GM04504 (cell line): ENCODE measurements around the gene MPHOSPH8.
A peak's percentile ranks its signal among the peaks of the same experiment; 100 is the strongest.
"Not testable (repeated sequence)": the region's sequence is repeated elsewhere in the genome, so short reads cannot be mapped to it uniquely, and the experiment has no call there.

Experiments used
- DNase-seq: peaks from one replicate; pipeline ENCODE4 v3.0.0-alpha.2; 2012; ENCODE audit warnings: low read depth

The MPHOSPH8 gene

GRCh38 chr13:19685437-19685836 is 52.0 kb downstream of the MPHOSPH8 start:
- DNase-seq = no peak

- not testable (repeated sequence) for DNase-seq
These were observed 58.0 kb downstream of the MPHOSPH8 start for GRCh38 chr13:19691447-19691846.

- DNase-seq = no peak
These were observed 62.0 kb downstream of the MPHOSPH8 start for GRCh38 chr13:19695428-19695827.

GRCh38 chr13:19695829-19696228 is 62.4 kb downstream of the MPHOSPH8 start:
- no peak for DNase-seq

- DNase-seq = not testable (repeated sequence)
These were observed 67.5 kb downstream of the MPHOSPH8 start for GRCh38 chr13:19700963-19701362.

GRCh38 chr13:19701619-19702018 is 68.2 kb downstream of the MPHOSPH8 start:
- not testable (repeated sequence) for DNase-seq

GRCh38 chr13:19704256-19704655 is 70.8 kb downstream of the MPHOSPH8 start:
- not testable (repeated sequence) for DNase-seq

- not testable (repeated sequence) for DNase-seq
These were observed 75.6 kb downstream of the MPHOSPH8 start for GRCh38 chr13:19709039-19709438.

GRCh38 chr13:19709782-19710181 is 76.3 kb downstream of the MPHOSPH8 start:
- DNase-seq = not testable (repeated sequence)

- peak; percentile 16 for DNase-seq
These were observed 79.9 kb downstream of the MPHOSPH8 start for GRCh38 chr13:19713186-19713965.

- no peak for DNase-seq
These were observed 86.6 kb downstream of the MPHOSPH8 start for GRCh38 chr13:19720039-19720438.
